Right ventricle myocardium superior (tissue), 1 donor: ENCODE results near the gene TNNT3. TPM values are rescaled to one million over a fixed set of nuclear protein-coding genes. Genes with fewer than 3 reads are reported as not detected.

ENCODE experiments used
- ATAC-seq: fragments of 200-7000 bp; cut with Tn5 transposase; one replicate; pipeline ENCODE4 v1.9.1; 2020; ENCODE audit warnings: mild to moderate bottlenecking; ENCODE audit not compliant: poor library complexity
- DNase-seq: peaks from one replicate; pipeline ENCODE4 v3.0.0-alpha.2; 2020
- intact Hi-C: fragments of 100-400 bp; cut with DNase I; formaldehyde crosslinking; loops from one replicate; pipeline ENCODE4 v1.11.2; 2022
- total RNA-seq: library from RNA; stranded (reverse); fragmentation: NEBNext Ultra II Directional; extraction: Animal tissue kit (Norgen Biotek cat#: 25700); gene quantifications from one replicate; pipeline ENCODE4 v1.2.1, GENCODE V29; 2021
- donor health status: DM: no; HTN: yes; CAD: no; lungs with severe emphysema.

TNNT3 gene
- total RNA-seq, 1 donor from 2014 or later, result 35.7 TPM

DNA sequence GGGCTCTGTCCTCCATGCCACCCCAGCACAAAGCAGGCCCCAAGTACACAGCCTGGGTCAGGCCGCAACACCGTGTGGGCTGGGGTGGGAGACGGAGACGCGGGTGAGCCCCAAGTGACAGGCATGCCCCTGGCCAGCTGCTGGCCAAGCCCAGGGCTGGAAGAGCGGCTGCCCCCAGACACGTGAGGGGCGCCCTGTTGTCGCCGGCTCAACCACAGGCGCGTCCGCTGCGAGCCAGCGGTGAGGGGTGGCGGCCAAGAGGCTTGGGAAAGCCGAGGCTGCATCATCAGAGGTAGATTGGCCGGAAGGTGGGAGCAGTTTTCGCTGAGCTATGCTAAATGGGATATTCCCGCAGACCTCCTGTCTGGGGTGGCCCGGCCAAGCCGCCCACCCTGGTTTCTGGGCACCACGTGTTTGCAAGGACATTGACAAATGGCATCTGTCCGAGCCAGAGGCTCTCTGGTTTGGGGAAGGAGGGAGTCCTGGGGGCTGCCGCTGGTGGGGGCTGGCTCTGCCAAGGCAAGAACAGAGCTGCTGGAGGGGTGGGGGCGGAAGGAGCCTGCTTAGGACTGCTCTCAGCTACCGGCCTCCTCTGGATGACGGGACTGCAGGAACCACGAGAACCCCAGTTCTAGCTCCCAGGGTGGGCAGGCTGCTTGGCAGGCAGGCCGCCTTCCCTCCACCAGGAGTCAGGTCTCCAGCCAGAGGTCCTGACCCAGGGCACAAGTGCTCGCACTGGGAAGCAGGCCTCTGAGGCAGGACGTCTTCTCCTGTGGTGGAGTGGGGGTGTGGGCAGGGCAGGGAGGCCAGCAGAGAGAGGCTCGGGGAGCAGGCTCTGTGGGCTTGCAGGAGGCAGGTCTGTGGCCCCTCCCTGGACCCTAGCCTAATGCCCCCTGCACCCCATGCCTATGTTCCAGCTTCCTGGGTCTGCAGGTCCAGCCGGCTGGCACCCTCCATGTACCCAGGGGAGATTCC lies 28.4 kb upstream of the TNNT3 start:
- intact Hi-C loops, result no loop called here
- ATAC-seq, result peak; percentile 3
- peak; percentile 45 for DNase-seq

DNA sequence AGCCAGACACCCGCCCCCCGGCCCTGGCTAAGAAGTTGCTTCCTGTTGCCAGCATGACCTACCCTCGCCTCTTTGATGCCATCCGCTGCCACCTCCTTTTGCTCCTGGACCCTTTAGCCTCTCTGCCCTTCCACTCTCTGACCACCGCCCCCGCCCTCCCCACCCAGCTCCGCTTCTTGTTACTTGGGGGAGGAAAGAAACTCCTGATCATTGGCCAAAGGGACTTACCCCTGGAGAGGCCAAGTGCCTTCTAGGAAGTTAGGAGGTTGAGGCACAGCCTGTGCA lies 27.7 kb upstream of the TNNT3 start, which contains the start of gene PRR33:
TSS of gene PRR33 (minus strand) at position 65 of the 285 bp plus-strand sequence. CDS start 1,311 bp downstream, outside the sequence.
- no peak for DNase-seq
- intact Hi-C loops, result no loop called here
- no peak for ATAC-seq

DNA sequence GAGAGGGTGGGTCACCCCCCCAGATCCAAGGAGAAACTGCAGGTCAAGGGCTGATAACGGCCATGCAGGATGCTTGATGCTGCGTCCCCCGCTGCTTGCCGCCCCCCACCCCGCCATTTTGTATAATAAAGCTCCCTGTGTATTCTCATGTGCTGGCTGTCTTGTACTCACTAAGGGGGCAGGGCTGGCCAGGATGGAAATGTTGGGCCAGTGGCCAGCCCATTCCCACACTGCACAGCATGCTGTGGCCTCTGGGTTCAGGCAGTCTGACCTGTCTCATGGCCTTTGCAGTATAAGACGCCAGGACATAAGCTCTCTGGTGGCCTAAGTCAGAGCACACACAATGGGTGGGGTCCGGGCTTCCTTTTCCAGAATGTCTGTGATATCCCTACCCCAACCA lies 27.4 kb upstream of the TNNT3 start:
- ATAC-seq, result peak; percentile 20
- DNase-seq, result peak; percentile 50
- intact Hi-C loops, result no loop called here

DNA sequence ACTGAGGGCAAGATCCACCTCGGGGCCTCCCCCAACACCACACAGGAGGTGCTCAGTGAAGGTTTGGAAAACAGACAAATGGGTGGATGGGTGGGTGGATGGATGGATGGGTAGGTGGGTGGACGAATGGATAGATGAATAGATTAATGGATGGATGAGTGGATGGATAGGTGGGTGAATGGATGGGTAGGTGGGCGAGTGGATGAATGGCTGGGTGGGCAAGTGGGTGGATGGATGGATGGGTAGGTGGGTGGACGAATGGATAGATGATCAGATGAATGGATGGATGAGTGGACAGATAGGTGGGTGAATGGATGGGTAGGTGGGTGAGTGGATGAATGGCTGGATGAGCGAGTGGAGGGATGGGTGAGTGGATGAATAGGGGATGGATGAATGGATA lies 26.9 kb upstream of the TNNT3 start:
- ATAC-seq (no peak), DNase-seq (no peak)
- intact Hi-C loops, result no loop called here

DNA sequence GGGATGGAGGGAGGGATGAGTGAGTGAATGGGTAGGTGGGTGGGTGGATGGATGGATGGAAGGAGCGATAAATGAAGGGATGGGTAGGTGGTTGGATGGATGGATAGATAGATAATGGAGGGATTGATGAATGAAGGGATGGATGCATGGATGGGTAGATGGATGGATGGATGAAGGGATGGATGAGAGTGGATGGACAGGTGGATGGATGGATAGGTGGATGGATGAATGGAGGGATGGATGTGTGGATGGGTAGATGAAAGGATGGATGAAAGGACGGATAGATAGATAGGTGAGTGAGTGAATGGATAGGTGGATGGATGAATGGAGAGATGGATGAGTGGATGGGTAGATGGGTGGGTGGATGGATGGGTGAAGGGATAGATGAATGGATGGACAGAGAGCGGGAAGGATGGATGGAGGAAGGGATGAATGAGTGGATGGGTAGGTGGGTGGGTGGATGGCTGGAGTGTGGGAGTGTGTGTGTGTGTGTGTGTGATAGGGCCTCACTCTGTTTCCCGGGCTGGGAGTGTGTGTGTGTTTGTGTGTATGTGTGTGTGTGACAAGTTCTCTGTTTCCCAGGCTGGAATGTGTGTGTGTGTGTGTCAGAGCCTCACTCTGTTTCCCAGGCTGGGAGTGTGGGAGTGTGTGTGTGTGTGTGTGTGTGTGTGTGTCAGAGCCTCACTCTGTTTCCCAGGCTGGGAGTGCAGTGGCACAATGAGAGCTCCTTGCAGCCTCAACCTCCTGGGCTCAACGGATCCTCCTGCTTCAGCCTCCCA lies 25.7 kb upstream of the TNNT3 start:
- intact Hi-C loops, result loop anchor here (1.0 kb wide), 1 partner anchor 23 kb away; no protein-coding TSS in a partner anchor
- DNase-seq (no peak), ATAC-seq (no peak)

DNA sequence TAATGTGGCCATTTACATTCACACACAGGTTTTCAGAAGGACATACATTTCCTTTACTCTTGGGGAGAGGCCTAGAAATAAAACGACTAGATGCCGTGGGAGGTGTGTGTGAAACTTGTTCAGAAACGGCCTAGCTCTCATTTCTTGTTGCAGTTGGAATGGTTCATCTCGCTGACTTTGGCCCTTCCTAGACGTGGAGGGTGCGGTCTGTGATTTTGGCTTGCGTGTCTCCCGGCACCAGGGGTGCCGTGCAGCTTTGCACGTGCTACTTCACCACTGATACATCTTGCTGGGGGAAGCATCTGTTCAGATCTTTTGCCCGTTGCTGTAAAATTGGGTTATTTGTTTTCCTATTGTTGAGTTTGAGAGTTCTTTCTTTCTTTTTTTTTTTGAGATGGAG lies 24.7 kb upstream of the TNNT3 start:
- intact Hi-C loops, result no loop called here
- ATAC-seq, result no peak
- DNase-seq, result no peak

DNA sequence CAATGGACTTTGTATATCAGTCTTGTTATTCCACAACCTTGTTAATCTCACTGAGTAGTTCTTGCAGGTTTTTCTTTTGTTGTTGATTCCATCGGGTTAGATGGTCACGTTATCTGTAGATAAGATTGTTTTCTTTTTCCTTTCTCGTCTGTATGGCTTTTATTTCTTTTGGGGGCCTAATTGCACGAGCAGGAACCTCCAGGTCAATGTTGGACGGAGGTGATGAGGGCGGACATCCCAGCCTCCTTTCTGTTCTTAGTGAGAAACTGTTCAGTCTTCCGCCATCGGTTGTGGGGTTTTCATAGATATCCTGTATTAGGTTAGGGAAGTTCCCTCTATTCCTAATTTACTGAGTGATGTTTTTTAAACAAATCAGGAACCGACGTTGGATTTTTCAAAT lies 23.0 kb upstream of the TNNT3 start:
- intact Hi-C loops, result no loop called here
- ATAC-seq (no peak), DNase-seq (no peak)

DNA sequence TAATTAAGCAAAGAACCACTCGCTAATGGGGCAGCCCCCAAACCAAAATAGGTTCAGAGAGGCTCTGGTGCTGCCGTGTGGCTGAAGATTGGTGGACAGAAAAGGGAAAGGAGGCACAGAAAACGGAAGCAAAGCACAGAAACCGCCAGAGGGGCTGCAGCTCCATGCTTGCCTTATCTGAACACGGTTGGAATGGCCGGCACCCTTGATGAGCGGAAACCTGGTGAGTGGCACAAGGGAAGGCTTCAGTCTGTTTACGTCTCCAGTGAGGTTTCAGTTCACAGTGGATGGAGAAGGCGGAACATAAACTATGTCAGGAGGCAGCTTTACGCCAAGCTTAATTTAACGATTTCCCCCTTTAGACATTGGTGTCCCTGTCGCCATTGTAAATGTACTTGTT lies 22.6 kb upstream of the TNNT3 start:
- intact Hi-C loops, result no loop called here
- ATAC-seq (no peak), DNase-seq (no peak)

DNA sequence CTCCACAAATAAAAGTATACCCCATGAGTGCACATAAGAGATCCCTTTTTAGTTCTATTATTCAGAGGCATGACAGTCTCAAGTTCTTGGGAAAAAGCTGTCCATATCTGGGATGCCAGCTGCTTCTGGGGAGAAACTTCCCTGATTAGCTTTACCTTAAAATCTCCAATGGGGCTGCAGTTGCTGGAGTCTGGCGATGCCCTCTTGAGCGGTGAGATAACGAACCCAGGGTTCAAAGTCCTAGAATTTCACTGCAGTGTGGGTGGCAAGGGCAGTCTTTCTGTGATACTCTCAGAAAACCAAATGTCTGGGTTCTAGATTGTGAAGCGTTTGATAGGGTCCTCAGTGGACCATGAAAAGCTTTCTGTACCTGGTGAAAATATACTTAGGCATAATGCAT lies 20.4 kb upstream of the TNNT3 start:
- intact Hi-C loops, result no loop called here
- DNase-seq (no peak), ATAC-seq (no peak)

DNA sequence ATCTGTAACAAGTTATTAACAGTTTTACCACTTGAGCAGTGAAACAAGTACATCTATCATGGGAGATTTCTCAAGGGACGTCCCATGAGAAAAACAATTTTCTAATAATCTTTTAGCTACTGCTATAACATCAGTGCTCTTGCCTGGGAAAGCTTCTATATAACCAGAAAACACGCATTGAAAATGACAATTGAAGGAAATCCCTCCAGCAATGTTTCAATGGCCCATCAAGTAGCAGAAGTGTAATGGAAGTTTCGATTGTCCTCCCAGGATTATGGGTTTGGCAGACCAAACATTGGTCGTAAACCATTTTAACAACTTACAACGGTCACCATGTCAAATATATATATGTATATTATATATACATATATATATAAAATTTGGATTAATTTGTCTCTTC lies 19.8 kb upstream of the TNNT3 start:
- ATAC-seq (no peak), DNase-seq (no peak)
- intact Hi-C loops, result loop anchor here (5.0 kb wide), 1 partner anchor 38 kb away; no protein-coding TSS in a partner anchor

DNA sequence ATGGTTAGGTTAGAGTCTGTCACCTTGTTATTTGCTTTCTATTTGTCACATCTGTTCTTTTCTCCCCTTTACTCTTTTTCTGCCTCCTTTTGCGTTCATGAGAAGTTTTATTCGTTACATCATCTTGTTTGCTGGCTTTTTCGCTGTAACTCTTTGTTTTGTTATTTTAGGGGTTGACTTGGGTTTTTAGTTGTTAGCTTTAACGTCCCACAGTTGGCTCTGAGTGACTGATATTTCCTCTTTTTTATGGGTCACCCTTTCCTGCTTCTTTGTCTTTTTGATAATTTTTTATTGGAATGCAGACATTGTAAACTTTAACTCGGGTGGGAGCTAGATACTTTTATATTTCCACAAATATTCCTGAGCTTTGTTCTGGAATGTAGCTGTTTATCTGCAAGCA lies 13.3 kb upstream of the TNNT3 start:
- DNase-seq (no peak), ATAC-seq (no peak)
- intact Hi-C loops, result no loop called here

DNA sequence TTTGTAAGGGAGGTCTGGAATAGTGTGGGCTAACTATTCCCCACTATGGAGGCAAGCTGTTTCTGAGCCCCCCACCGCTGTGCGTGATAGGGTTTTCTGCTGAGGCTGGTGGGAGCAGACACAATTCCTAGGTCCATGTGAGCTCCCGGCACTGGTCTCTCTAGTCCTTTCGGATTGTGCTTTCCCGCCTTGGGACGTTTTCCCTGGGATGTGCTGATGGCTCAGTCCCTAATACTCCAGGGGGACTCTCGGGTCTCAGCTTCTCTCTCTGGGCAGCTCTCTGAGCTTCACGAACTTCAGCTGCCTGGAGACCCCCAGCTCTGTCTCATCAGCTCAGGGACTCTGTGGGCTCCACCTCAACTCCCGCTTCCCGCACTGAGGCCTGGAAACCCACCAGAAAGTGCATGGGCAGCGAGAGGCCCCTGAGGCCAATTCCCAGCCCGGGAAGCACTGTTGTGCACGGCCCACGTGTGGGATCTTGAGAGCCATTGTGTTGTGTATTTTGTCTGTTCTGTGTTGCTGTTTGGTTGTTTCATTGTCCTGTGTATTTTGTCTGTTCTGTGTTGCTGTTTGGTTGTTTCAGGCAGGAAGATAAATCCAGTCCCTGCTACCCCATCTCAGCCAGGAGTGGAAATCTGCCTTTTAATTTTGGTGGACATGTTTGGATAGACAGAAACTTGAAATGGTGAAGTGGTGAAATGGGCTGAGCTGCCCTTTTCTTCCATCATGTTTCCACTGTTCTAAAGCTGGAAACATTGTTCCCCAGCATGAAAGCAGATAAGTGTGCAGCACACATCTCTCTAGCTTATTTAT lies 12.7 kb upstream of the TNNT3 start:
- ATAC-seq, result no peak
- intact Hi-C loops, result no loop called here
- no peak for DNase-seq

DNA sequence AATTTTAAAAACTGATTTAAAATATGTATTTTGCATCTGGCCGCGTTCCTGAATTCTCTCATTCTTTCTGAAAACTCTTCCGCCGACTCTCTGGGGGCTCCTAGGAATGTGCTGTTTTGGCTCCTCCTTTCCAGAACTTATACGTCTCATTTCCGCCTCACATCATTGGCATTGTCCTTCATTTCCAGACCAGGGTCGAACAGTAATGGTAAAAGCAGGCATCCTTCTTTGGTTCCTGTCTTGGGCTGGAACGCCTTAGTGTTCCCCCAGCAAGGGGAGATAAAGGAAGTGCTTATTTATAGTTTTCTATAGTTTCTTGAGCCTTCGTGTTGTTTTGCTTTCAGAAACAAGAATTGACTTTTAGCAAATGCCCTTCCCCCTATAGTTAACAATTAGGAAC lies 10.9 kb upstream of the TNNT3 start:
- ATAC-seq (peak; percentile 58), DNase-seq (no peak)
- intact Hi-C loops, result no loop called here

DNA sequence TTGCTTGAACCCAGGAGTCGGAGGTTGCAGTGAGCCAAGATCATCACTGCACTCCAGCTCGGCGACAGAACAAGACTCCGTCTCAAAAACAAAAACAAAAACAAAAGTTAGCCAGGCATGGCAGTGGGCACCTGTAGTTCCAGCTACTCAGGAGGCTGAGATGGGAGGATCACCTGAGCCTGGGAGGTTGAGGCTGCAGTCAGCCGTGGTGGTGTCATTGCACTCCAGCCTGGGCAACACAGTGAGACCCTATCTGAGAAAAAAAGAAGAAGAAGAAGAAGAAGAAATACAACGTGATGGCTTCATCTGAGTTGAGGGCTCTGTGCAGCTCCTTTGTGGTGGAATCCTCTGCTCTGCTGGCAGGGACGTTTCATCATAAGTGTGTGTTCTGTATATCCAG lies 10.0 kb upstream of the TNNT3 start:
- ATAC-seq, result no peak
- DNase-seq, result no peak
- intact Hi-C loops, result no loop called here

DNA sequence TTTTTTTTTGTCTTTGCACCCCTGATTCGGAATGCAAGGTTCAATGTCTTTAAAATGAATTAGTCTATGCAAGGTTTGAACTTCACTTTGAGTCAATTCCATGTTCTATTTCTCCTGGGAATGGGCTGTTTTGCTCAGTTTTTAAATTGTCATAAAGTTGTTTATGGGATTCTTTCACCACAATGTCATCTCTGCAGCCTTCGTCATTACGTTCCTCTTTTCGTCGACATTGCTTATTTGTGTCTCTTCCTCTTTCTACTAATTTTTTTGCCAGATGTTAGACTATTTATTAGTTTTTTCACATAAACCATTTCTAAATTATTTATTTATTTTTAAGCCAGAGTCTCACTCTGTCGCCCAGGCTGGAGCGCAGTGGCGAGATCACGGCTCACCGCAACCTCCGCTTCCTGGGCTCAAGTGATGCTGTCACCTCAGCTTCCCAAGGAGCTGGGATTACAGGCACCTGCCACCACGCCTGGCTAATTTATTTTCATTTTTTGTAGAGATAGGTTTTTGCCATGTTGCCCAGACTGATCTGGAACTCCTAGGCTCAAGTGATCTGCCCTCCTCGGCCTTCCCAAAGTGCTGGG lies 7.1 kb upstream of the TNNT3 start:
- ATAC-seq (no peak), DNase-seq (no peak)
- intact Hi-C loops, result no loop called here

DNA sequence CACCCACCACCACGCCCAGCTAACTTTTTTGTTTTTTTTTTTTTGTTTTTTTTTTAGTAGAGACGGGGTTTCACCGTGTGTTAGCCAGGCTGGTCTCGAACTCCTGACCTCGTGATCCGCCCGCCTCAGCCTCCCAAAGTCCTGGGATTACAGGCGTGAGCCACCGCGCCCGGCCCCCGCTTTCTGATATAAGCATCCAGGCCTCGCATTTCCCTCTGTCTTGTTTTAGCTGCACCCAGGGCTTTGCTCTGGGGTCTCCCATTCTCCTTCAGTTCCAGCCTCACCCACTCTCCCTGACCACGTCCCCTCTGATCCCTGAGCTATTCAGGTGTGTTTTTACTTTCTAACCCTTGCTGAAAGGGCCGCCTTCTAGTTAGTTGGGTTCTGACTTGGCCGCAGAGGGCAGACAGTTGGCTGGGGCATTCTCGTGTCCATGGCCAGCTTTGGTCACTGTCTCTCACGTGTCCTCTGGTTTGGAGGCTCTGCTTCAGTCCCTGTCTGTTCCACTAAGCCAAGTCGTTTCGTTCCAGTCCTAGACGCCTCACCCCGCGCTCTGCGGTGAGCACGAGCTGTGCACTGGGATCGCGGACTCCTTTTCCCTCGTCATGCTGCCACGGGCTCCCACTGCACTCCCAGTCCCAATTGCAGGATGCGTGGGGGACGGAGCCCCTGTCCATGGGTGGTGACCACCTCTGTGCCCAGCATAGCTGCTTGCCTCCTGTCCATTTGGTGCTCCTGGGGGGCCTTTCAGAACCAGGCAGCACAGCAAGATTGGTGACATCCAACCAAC lies 6.0 kb upstream of the TNNT3 start:
- ATAC-seq, result no peak

DNA sequence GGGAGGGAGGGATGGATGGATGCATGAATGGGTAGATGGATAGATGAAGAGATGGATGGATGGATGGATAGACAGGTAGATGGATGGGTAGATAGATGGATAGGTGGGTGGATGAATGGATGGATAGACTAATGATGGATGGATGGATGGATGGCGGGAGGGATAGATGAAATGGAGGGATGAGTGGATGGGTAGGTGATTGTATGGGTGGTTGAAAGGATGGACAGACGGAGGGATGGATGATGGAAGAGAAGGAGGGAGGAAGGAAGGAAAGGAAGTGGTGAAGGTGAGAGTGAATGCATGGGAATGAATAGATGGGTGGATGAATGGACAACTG lies 3.7 kb upstream of the TNNT3 start:
- intact Hi-C loops, result loop anchor here (1.0 to 5.0 kb wide), 2 partner anchors 22 to 33 kb away; no protein-coding TSS in a partner anchor
- ATAC-seq (no peak), DNase-seq (no peak)

More for the DNA sequence above, 6.0 kb upstream of the TNNT3 start:
- intact Hi-C loops, result loop anchor here (1.0 kb wide), 1 partner anchor 25 kb away; no protein-coding TSS in a partner anchor
- no peak for DNase-seq
